ENCODE results near the gene DNM3.

DNA sequence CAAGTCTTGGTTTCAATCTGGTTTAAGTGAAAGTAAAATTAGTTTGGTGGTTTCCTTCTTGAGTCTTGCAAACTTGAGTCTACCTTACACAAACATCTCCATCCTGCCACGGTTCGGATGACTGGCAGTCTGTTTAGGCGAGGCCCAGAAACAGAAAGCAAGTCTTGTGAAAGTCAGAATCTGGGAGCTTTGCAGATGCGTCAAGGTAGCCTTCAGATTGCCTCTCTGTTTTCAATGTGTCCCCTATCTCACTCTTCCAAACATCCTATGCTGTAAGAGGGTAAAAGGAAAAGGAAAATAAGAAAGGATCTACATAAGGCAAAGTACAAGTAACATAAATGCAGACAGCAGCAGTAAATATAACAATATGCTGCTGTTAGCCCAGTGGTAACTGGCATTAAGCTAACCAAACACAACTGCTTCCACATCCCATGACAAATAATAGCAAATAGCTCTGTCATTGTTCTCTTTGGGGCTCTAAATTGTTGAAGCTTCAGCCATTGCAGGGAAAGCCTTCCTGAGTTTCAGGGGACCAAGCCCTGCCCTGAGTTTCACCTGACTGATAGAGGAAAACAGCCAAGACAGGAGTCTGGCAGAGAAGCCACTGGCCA is 552.9 kb downstream of the DNM3 start:
- TF ChIP-seq POLR2A (IDR thresholded peaks at IDR 0.05; ENCODE audit: low read length), result no peak
- TF ChIP-seq GATA1 (IDR thresholded peaks at IDR 0.05; ENCODE audit: low read depth, low read length), result no peak
